Measurements from ENCODE around the gene RSPH4A. TPM values are rescaled to one million over a fixed set of nuclear protein-coding genes. Genes with fewer than 3 reads are reported as not detected.

The RSPH4A gene
- total and polyA plus RNA-seq, 2 of the 8 experiments (the other 6 are each of a cell fraction or from before 2014, with no cell fraction given) = 0.38 to 0.52 TPM

- TF ChIP-seq MAX (IDR thresholded peaks at IDR 0.05) (peak; percentile 63), SP1 (IDR thresholded peaks at IDR 0.05; ENCODE audit: low read depth, low read length) (peak; percentile 97), SUZ12 (IDR thresholded peaks at IDR 0.05; ENCODE audit: low read length) (no peak), JUND (IDR thresholded peaks at IDR 0.05; ENCODE audit: low read length) (0 out of 2 replicates have a peak, but pooled peaks have one; percentile 45), KDM4A (IDR thresholded peaks at IDR 0.05; ENCODE audit: low read depth, low read length, severe bottlenecking) (peak; percentile 12), CREB1 (IDR thresholded peaks at IDR 0.05) (peak; percentile 82), ATF2 (IDR thresholded peaks at IDR 0.05; ENCODE audit: low read length) (no peak), HDAC6 (IDR thresholded peaks at IDR 0.05; ENCODE audit: low read depth, low read length) (no peak), NRF1 (IDR thresholded peaks at IDR 0.05; ENCODE audit: low read depth, low read length) (peak; percentile 77), TCF12 (IDR thresholded peaks at IDR 0.05; ENCODE audit: low read depth, low read length) (no peak), GTF2F1 (IDR thresholded peaks at IDR 0.05; ENCODE audit: borderline replicate concordance, low read depth, low read length) (no peak), TAF7 (optimal IDR thresholded peaks at IDR 0.05; ENCODE audit: borderline replicate concordance, low read depth, low read length) (peak; percentile 61), CHD1 (IDR thresholded peaks at IDR 0.05; ENCODE audit: low read depth, low read length) (no peak), BACH1 (IDR thresholded peaks at IDR 0.05; ENCODE audit: low read length) (no peak; the same call in 1 of the 2 replicates), KDM5A (IDR thresholded peaks at IDR 0.05; ENCODE audit: low read length) (peak; percentile 63; the same call in 1 of the 2 replicates), SIX5 (IDR thresholded peaks at IDR 0.05; ENCODE audit: low read depth, low read length) (0 out of 2 replicates have a peak, but pooled peaks have one; percentile 15), RNF2 (IDR thresholded peaks at IDR 0.05; ENCODE audit: borderline replicate concordance, low read depth, low read length, missing control alignments, poor library complexity, severe bottlenecking) (no peak), PHF8 (conservative IDR thresholded peaks at IDR 0.05; ENCODE audit: low read depth, low read length) (peak; percentile 79), SIRT6 (IDR thresholded peaks at IDR 0.05; ENCODE audit: low read length) (no peak), RXRA (IDR thresholded peaks at IDR 0.05; ENCODE audit: insufficient read depth, low read depth, low read length) (no peak)
These were observed 45.2 kb upstream of the RSPH4A start, which contains the start of gene RWDD1 (continued) for GRCh38 chr6:116570856-116571682.

Data from H1 (cell line).